Measurements from ENCODE around the gene CPNE4. TPM values are rescaled to one million over a fixed set of nuclear protein-coding genes. Genes with fewer than 3 reads are reported as not detected.

The CPNE4 gene
- total RNA-seq, 1 donor, result not detected

GRCh38 chr3:132007617-132008016 is 27.2 kb downstream of the CPNE4 start:
- no peak for TF ChIP-seq CTCF (IDR thresholded peaks at IDR 0.05; ENCODE audit: insufficient read depth, low read length)
- H3K4me3 ChIP-seq (ENCODE audit: low read depth, low read length), result no peak overlapping the region
- DNase-seq (ENCODE audit: low read depth), result no peak

DNA sequence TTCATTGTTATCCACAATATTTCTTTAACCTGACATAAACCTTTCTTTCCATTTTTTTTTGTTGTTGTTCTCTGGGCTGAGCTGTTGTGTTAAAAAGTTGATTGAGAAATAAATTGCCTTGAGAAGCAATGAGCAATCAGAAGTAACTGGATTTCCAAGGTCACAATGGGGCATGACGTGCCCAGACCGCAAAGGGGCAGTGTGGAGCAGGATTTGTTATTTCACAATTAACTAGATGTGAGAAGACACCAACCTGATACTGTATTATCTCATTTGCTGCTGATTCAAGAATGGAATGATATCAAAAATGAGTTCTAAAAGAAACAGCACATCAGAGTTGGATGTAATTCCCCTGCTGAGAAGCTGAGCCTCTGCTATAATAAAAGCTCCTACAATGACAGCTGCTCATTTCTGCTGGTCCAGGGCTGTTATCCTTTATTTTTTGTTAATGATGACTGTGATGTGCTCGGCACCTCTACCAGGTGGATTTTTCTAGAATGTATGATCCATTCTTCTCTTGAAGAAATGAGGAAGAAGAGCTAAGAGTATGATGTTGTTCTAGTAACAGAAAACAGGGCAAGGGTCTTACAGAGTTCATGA is 28.1 kb downstream of the CPNE4 start:
- TF ChIP-seq CTCF (IDR thresholded peaks at IDR 0.05; ENCODE audit: insufficient read depth, low read length), result peak; percentile 63
- no peak overlapping the region for H3K4me3 ChIP-seq (ENCODE audit: low read depth, low read length)
- DNase-seq (ENCODE audit: low read depth), result peak; percentile 38

GRCh38 chr3:132004571-132004970 is 30.2 kb downstream of the CPNE4 start:
- DNase-seq (ENCODE audit: low read depth), result peak; percentile 44
- no peak for TF ChIP-seq CTCF (IDR thresholded peaks at IDR 0.05; ENCODE audit: insufficient read depth, low read length)

GRCh38 chr3:132003685-132004084 is 31.1 kb downstream of the CPNE4 start:
- TF ChIP-seq CTCF (IDR thresholded peaks at IDR 0.05; ENCODE audit: insufficient read depth, low read length), result no peak
- no peak overlapping the region for H3K4me3 ChIP-seq (ENCODE audit: low read depth, low read length)
- DNase-seq (ENCODE audit: low read depth), result no peak

More at GRCh38 chr3:132004571-132004970, 30.2 kb downstream of the CPNE4 start:
- no peak overlapping the region for H3K4me3 ChIP-seq (ENCODE audit: low read depth, low read length)

GRCh38 chr3:132001999-132002398 is 32.8 kb downstream of the CPNE4 start:
- DNase-seq (ENCODE audit: low read depth), result no peak
- no peak for TF ChIP-seq CTCF (IDR thresholded peaks at IDR 0.05; ENCODE audit: insufficient read depth, low read length)
- H3K4me3 ChIP-seq (ENCODE audit: low read depth, low read length), result no peak overlapping the region

- H3K4me3 ChIP-seq (ENCODE audit: low read depth, low read length), result no peak overlapping the region
- DNase-seq (ENCODE audit: low read depth), result no peak
- TF ChIP-seq CTCF (IDR thresholded peaks at IDR 0.05; ENCODE audit: insufficient read depth, low read length), result no peak
Observed at GRCh38 chr3:132001036-132001435, 33.8 kb downstream of the CPNE4 start.

DNA sequence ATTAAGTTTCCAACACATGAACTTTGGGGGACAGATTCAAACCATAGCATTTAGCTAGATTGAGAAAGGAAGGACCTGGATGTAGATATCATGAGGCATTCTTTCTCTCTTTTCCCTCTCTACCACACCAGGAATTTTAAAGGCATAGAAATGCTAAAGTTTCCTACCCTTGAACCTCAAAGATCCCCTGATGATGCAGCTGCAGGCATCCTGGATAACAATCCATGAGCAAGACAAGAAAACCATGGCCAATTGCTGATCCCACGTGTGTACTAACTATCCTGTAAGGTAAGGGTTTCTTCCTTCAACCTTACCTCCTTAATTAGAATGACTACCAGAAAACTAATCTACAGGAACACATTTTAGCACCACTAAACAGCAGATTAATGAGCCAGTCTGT is 36.8 kb downstream of the CPNE4 start:
- no peak for TF ChIP-seq CTCF (IDR thresholded peaks at IDR 0.05; ENCODE audit: insufficient read depth, low read length)
- DNase-seq (ENCODE audit: low read depth), result no peak
- no peak overlapping the region for H3K4me3 ChIP-seq (ENCODE audit: low read depth, low read length)
